D721Med (cell line): Measurements from ENCODE around the gene OR10A2.
"Not testable (repeated sequence)": the region's sequence is repeated elsewhere in the genome, so short reads cannot be mapped to it uniquely, and the experiment has no call there.

Experiments
- DNase-seq: peaks from one replicate; pipeline ENCODE4 v3.0.0; 2011; ENCODE audit warnings: low spot score; ENCODE audit not compliant: insufficient read length
- FAIRE-seq: peaks from 2 replicates; lab custom pipeline; 2011; peaks lifted over from hg19 to GRCh38; lab: Jason Lieb, UNC
- CTCF ChIP-seq: IDR thresholded peaks from 2 replicates; pipeline ENCODE4 v1.5.1; 2012; ENCODE audit warnings: mild to moderate bottlenecking, control low read depth; ENCODE audit not compliant: insufficient read depth; ENCODE audit errors: missing control alignments

Gene OR10A2

GRCh38 chr11:6833356-6833755 lies 29.5 kb upstream of the OR10A2 start:
- FAIRE-seq (no peak), DNase-seq (no peak)
- TF ChIP-seq CTCF, result no peak

GRCh38 chr11:6834021-6834420 lies 28.8 kb upstream of the OR10A2 start:
- TF ChIP-seq CTCF, result no peak
- DNase-seq, result no peak
- no peak for FAIRE-seq

GRCh38 chr11:6841694-6842093 lies 21.2 kb upstream of the OR10A2 start:
- FAIRE-seq (no peak), DNase-seq (no peak)
- no peak for TF ChIP-seq CTCF

GRCh38 chr11:6843670-6844069 lies 19.2 kb upstream of the OR10A2 start:
- no peak for FAIRE-seq
- no peak for DNase-seq
- TF ChIP-seq CTCF, result no peak

GRCh38 chr11:6844356-6844755 lies 18.5 kb upstream of the OR10A2 start:
- no peak for TF ChIP-seq CTCF
- FAIRE-seq, result no peak
- DNase-seq, result no peak

- DNase-seq (no peak), FAIRE-seq (no peak)
- no peak for TF ChIP-seq CTCF
Measured at GRCh38 chr11:6845383-6845782, 17.5 kb upstream of the OR10A2 start, which contains the start of gene OR10A5. Gene OR10A5 (plus strand): TSS chr11:6845683. CDS start chr11:6845683, 0 bp downstream.

- no peak for DNase-seq
- no peak for FAIRE-seq
- TF ChIP-seq CTCF, result no peak
Measured at GRCh38 chr11:6850526-6850925, 12.3 kb upstream of the OR10A2 start.

GRCh38 chr11:6854801-6855200 lies 8.1 kb upstream of the OR10A2 start:
- DNase-seq, FAIRE-seq: not testable (repeated sequence)
